CD4-positive, alpha-beta memory T cell (primary cell): Measurements from ENCODE around the gene NAALADL2. TPM values are rescaled to one million over a fixed set of nuclear protein-coding genes. Genes with fewer than 3 reads are reported as not detected.

Experiments
- CTCF ChIA-PET: fragments of 350-600 bp; sonication (Branson Sonifier 250); formaldehyde crosslinking; loops from one replicate; lab custom pipeline; 2021; ENCODE audit warnings: inconsistent platforms; ENCODE audit not compliant: partially characterized antibody; lab: Charles Lee
- POLR2A ChIA-PET: fragments of 350-600 bp; sonication (Branson Sonifier 250); formaldehyde crosslinking; loops from one replicate; lab custom pipeline; 2021; ENCODE audit not compliant: partially characterized antibody; lab: Charles Lee
- DNase-seq, 5 donors: peaks; one replicate each; pipeline versions ENCODE4 v3.0.0 to v3.0.0-alpha.2; 2020 to 2022; ENCODE audit warnings: mixed read lengths in 1 of 5
- H3K27ac ChIP-seq: one replicate; pipeline ENCODE4 v1.7.0; 2013; ENCODE audit warnings: low read depth, low read length
- H3K27me3 ChIP-seq: 2 replicates; pipeline ENCODE4 v1.7.0; 2013; ENCODE audit warnings: mild to moderate bottlenecking, low read length, moderate library complexity; ENCODE audit not compliant: insufficient read depth
- H3K36me3 ChIP-seq: 2 replicates; pipeline ENCODE4 v1.7.0; 2013; ENCODE audit warnings: mild to moderate bottlenecking, low read length, moderate library complexity; ENCODE audit not compliant: insufficient read depth
- H3K4me1 ChIP-seq: 2 replicates; pipeline ENCODE4 v1.7.0; 2013; ENCODE audit warnings: mild to moderate bottlenecking, low read length, moderate library complexity; ENCODE audit not compliant: insufficient read depth
- H3K4me3 ChIP-seq, 2 donors: one replicate each; pipeline ENCODE4 v1.7.0; 2013; ENCODE audit warnings: low read length in 2 of 2, mild to moderate bottlenecking in 1 of 2
- H3K9me3 ChIP-seq, 2 donors: one replicate each; pipeline ENCODE4 v1.7.0; 2013; ENCODE audit warnings: low read length in 2 of 2, control low read depth in 1 of 2; ENCODE audit not compliant: control insufficient read depth in 1 of 2
- H3K27ac Mint-ChIP-seq, 7 donors: one replicate each; pipeline ENCODE4 v1.8.0; 2020 to 2021; ENCODE audit warnings: mixed read lengths in 7 of 7, mild to moderate bottlenecking in 6 of 7, inconsistent platforms in 3 of 7, moderate library complexity in 3 of 7
- H3K27me3 Mint-ChIP-seq, 2 donors: one replicate each; pipeline ENCODE4 v1.8.0; 2020 to 2021; ENCODE audit warnings: mixed read lengths in 2 of 2
- H3K36me3 Mint-ChIP-seq, 2 donors: one replicate each; pipeline ENCODE4 v1.8.0; 2020 to 2021; ENCODE audit warnings: mixed read lengths in 2 of 2, inconsistent platforms in 1 of 2, mild to moderate bottlenecking in 1 of 2
- H3K4me1 Mint-ChIP-seq, 4 donors: one replicate each; pipeline ENCODE4 v1.8.0; 2020 to 2021; ENCODE audit warnings: mixed read lengths in 4 of 4, mild to moderate bottlenecking in 1 of 4
- H3K4me3 Mint-ChIP-seq, 8 donors: one replicate each; pipeline ENCODE4 v1.8.0; 2020 to 2021; ENCODE audit warnings: mixed read lengths in 8 of 8, mild to moderate bottlenecking in 7 of 8, moderate library complexity in 6 of 8, inconsistent platforms in 3 of 8
- H3K9me3 Mint-ChIP-seq, 8 donors: one replicate each; pipeline ENCODE4 v1.8.0; 2020 to 2021; ENCODE audit warnings: mixed read lengths in 8 of 8, mild to moderate bottlenecking in 5 of 8, inconsistent platforms in 3 of 8, moderate library complexity in 1 of 8
- intact Hi-C: fragments of 100-400 bp; cut with micrococcal nuclease; formaldehyde crosslinking; loops from one replicate; pipeline ENCODE4 v1.15.1; 2023
- polyA plus RNA-seq, 2 donors: library from polyadenylated mRNA; unstranded; fragments of 300-500 nt; fragmentation: Illumina TruSeq; gene quantifications; one replicate each; pipeline ENCODE4 v1.2.3, GENCODE V29; 2021
- total RNA-seq, 2 experiments: library from RNA; stranded (reverse); gene quantifications; one replicate each; pipeline ENCODE4 v1.2.3, GENCODE V29; 2021

The NAALADL2 gene
- total and polyA plus RNA-seq, 4 experiments from 2014 or later, result not detected

DNA sequence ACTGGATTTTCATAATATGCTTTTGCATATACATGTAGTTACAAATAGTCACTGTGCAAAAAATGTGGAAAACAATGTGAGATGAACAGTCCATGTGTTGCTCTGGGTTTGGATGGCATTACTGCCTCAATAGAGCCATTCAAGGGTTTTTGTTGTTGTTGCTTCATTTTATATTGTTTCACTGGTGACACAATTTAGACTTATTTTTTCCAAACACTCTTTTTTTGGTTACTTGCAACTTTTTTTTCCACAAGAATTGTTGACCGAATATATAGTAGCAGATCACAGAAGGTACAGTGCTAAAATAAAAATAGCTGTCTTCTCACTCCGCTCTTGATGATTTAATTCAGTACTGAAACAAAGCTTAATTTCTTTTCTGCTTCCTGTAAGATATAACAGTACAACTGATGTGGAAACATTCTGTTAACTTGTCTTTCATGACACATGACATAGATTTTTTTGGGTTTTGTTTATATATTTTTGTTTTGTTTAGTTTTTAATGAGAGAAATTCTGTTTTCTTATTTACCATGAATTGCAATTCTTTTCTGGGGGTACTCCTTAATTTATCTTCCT is 618.6 kb downstream of the NAALADL2 start:
- H3K9me3 ChIP-seq, result peaks cover 0 to 4% of the 10 kb centered on the region in 2 donors
- peaks cover 0 to 4% (median 2%) of the 10 kb centered on the region in 8 donors for H3K9me3 Mint-ChIP-seq
- intact Hi-C loops, result no loop called here
- no peak for DNase-seq
- H3K36me3 ChIP-seq, result no peaks in the 10 kb centered on the region
- H3K4me1 ChIP-seq, result no peaks in the 10 kb centered on the region
- no peaks in the 10 kb centered on the region for H3K27me3 Mint-ChIP-seq
- no peaks in the 10 kb centered on the region for H3K27me3 ChIP-seq
- H3K36me3 Mint-ChIP-seq, result no peaks in the 10 kb centered on the region
- no peak overlapping the region for H3K4me3 Mint-ChIP-seq
- no peak overlapping the region for H3K27ac Mint-ChIP-seq
- CTCF ChIA-PET, result no interaction called here
- H3K4me1 Mint-ChIP-seq, result no peaks in the 10 kb centered on the region
- no peak overlapping the region for H3K4me3 ChIP-seq
- POLR2A ChIA-PET, result no interaction called here
- H3K27ac ChIP-seq, result no peak overlapping the region

GRCh38 chr3:175478301-175478700 is 619.2 kb downstream of the NAALADL2 start:
- CTCF ChIA-PET, result no interaction called here
- H3K4me1 Mint-ChIP-seq, result no peaks in the 10 kb centered on the region
- no peak overlapping the region for H3K27ac Mint-ChIP-seq
- peaks cover 0 to 4% of the 10 kb centered on the region in 2 donors for H3K9me3 ChIP-seq
- H3K4me3 ChIP-seq, result no peak overlapping the region
- H3K27me3 ChIP-seq, result no peaks in the 10 kb centered on the region
- POLR2A ChIA-PET, result no interaction called here
- DNase-seq, result no peak
- no peak overlapping the region for H3K4me3 Mint-ChIP-seq
- intact Hi-C loops, result no loop called here
- H3K27me3 Mint-ChIP-seq, result no peaks in the 10 kb centered on the region
- H3K9me3 Mint-ChIP-seq, result peaks cover 0 to 4% (median 2%) of the 10 kb centered on the region in 8 donors
- H3K27ac ChIP-seq, result no peak overlapping the region
- H3K36me3 ChIP-seq, result no peaks in the 10 kb centered on the region
- no peaks in the 10 kb centered on the region for H3K36me3 Mint-ChIP-seq
- H3K4me1 ChIP-seq, result no peaks in the 10 kb centered on the region

DNA sequence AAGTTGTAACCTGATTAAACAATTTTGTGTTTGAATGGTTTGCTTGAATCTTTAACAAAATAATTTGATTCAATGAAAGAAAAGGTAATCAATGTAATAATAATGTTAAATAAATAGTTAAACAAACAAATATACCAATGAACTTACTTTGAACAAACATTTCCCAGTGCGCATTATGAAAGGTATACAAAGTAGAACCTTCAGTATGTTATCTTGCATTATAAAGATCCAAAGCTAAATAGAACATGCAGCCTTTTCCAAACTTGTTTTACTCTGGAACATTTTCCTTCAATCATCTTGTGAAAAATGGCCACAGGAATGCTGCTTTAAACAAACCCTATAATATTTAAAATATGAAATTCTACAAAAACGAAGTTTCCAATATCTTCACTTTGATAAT is 620.0 kb downstream of the NAALADL2 start:
- Histone ChIP-seq H3K27me3 (no peaks in the 10 kb centered on the region), H3K4me3 (no peak overlapping the region), H3K9me3 (peaks cover 0 to 4% of the 10 kb centered on the region in 2 donors), H3K4me1 (no peaks in the 10 kb centered on the region), H3K36me3 (no peaks in the 10 kb centered on the region), H3K27ac (no peak overlapping the region)
- Mint-ChIP-seq H3K4me3 (no peak overlapping the region), H3K4me1 (no peaks in the 10 kb centered on the region), H3K27me3 (no peaks in the 10 kb centered on the region), H3K36me3 (no peaks in the 10 kb centered on the region), H3K27ac (no peak overlapping the region), H3K9me3 (peaks cover 0 to 4% (median 2%) of the 10 kb centered on the region in 8 donors)
- DNase-seq, result no peak
- ChIA-PET POLR2A (no interaction called here), CTCF (no interaction called here)
- intact Hi-C loops, result no loop called here

GRCh38 chr3:175479800-175480199 is 620.7 kb downstream of the NAALADL2 start:
- Histone ChIP-seq H3K27me3 (no peaks in the 10 kb centered on the region), H3K4me3 (no peak overlapping the region), H3K27ac (no peak overlapping the region), H3K36me3 (no peaks in the 10 kb centered on the region), H3K9me3 (peaks cover 0 to 4% of the 10 kb centered on the region in 2 donors), H3K4me1 (no peaks in the 10 kb centered on the region)
- POLR2A ChIA-PET, result no interaction called here
- Mint-ChIP-seq H3K4me1 (no peaks in the 10 kb centered on the region), H3K4me3 (no peak overlapping the region), H3K36me3 (no peaks in the 10 kb centered on the region), H3K27me3 (no peaks in the 10 kb centered on the region), H3K27ac (no peak overlapping the region), H3K9me3 (peaks cover 0 to 3% (median under 1%) of the 10 kb centered on the region in 8 donors)
- intact Hi-C loops, result no loop called here
- DNase-seq, result no peak
- CTCF ChIA-PET, result no interaction called here

DNA sequence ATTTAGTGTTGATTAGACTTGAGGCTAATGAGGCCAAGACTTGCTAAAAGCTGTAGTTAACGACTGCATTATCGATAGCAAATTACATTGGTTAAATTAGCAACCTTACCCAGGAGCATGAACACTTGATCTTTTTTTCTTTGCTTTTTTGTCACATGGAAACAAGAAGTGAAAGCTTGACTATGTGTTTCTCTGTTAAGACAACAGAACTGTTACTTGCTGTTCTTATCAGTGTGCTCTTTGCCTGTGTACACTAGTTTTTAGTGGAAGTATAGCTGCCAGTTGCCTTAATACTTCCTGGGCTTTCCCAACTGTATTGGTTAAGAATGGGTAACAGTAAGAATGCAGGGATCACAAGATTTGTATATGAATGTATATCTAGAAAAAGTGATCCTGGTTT is 625.5 kb downstream of the NAALADL2 start:
- H3K4me1 ChIP-seq, result no peaks in the 10 kb centered on the region
- peaks cover 0 to 1% of the 10 kb centered on the region in 2 donors for H3K9me3 ChIP-seq
- no peak overlapping the region for H3K27ac Mint-ChIP-seq
- DNase-seq, result no peak
- no peaks in the 10 kb centered on the region for H3K27me3 ChIP-seq
- intact Hi-C loops, result no loop called here
- no peaks in the 10 kb centered on the region for H3K36me3 ChIP-seq
- no peaks in the 10 kb centered on the region for H3K4me1 Mint-ChIP-seq
- H3K4me3 Mint-ChIP-seq, result no peak overlapping the region
- no peaks in the 10 kb centered on the region for H3K27me3 Mint-ChIP-seq
- CTCF ChIA-PET, result no interaction called here
- no peak overlapping the region for H3K4me3 ChIP-seq
- H3K27ac ChIP-seq, result no peak overlapping the region
- peaks cover 0 to 7% (median 0%) of the 10 kb centered on the region in 8 donors for H3K9me3 Mint-ChIP-seq
- H3K36me3 Mint-ChIP-seq, result no peaks in the 10 kb centered on the region
- POLR2A ChIA-PET, result no interaction called here

DNA sequence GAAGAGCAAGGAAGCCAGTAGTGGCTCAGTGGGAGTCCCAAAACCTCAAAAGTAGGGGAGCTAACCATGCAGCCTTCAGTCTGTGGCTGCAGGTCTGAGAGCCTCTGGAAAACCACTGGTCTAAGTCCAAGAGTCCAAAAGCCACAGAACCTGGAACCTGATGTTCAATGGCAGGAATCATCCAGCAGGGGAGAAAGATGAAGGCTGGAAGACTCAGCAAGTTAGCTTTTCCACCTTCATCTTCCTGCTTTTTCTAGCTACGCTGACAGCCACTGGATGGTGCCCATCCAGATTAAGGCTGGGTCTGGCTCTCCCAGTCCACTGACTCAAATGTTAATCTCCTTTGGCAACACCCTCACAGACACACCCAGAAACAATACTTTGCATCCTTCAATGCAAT is 626.3 kb downstream of the NAALADL2 start:
- ChIA-PET CTCF (no interaction called here), POLR2A (no interaction called here)
- Mint-ChIP-seq H3K27me3 (no peaks in the 10 kb centered on the region), H3K36me3 (no peaks in the 10 kb centered on the region), H3K27ac (no peak overlapping the region), H3K4me3 (no peak overlapping the region), H3K9me3 (peaks cover 0 to 7% (median 0%) of the 10 kb centered on the region in 8 donors), H3K4me1 (no peaks in the 10 kb centered on the region)
- Histone ChIP-seq H3K4me3 (no peak overlapping the region), H3K27me3 (no peaks in the 10 kb centered on the region), H3K27ac (no peak overlapping the region), H3K9me3 (no peaks in the 10 kb centered on the region), H3K36me3 (no peaks in the 10 kb centered on the region), H3K4me1 (no peaks in the 10 kb centered on the region)
- DNase-seq, result no peak
- intact Hi-C loops, result no loop called here

DNA sequence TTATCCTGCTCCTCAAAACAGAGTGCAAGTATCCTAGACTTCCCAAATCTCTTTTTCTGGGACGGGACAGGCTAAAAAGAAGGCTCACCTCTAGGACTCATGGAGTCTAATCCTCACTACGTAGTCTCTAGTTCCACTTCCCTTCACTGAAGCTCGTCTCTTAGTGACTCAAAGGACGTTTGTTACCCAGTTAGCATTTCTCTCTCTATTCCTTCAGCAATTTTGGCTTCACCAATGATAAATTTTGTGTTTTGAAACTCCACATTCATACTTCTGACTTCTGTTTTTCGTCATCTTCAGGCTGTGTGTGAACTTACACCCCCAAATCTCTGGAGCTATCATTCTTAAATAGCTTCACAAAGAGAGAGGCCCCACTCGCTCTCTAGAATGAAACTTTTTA is 627.1 kb downstream of the NAALADL2 start:
- DNase-seq, result no peak
- H3K27ac ChIP-seq, result no peak overlapping the region
- ChIA-PET POLR2A (no interaction called here), CTCF (no interaction called here)
- no peaks in the 10 kb centered on the region for H3K36me3 ChIP-seq
- Mint-ChIP-seq H3K36me3 (no peaks in the 10 kb centered on the region), H3K4me3 (no peak overlapping the region), H3K4me1 (no peaks in the 10 kb centered on the region), H3K9me3 (peaks cover 0 to 7% (median 0%) of the 10 kb centered on the region in 8 donors), H3K27ac (no peak overlapping the region), H3K27me3 (no peaks in the 10 kb centered on the region)
- intact Hi-C loops, result no loop called here
- no peak overlapping the region for H3K4me3 ChIP-seq
- no peaks in the 10 kb centered on the region for H3K4me1 ChIP-seq
- H3K9me3 ChIP-seq, result no peaks in the 10 kb centered on the region
- H3K27me3 ChIP-seq, result no peaks in the 10 kb centered on the region

- Mint-ChIP-seq H3K9me3 (peaks cover 0 to 7% (median 1%) of the 10 kb centered on the region in 8 donors), H3K4me1 (no peaks in the 10 kb centered on the region), H3K4me3 (no peak overlapping the region), H3K27me3 (no peaks in the 10 kb centered on the region), H3K27ac (no peak overlapping the region), H3K36me3 (no peaks in the 10 kb centered on the region)
- Histone ChIP-seq H3K4me1 (no peaks in the 10 kb centered on the region), H3K4me3 (no peak overlapping the region), H3K27me3 (no peaks in the 10 kb centered on the region), H3K36me3 (no peaks in the 10 kb centered on the region), H3K9me3 (no peaks in the 10 kb centered on the region), H3K27ac (no peak overlapping the region)
- DNase-seq, result no peak
- ChIA-PET CTCF (no interaction called here), POLR2A (no interaction called here)
- intact Hi-C loops, result no loop called here
Observed at GRCh38 chr3:175489406-175489805, 630.3 kb downstream of the NAALADL2 start.
